ENCODE measurements around the gene SH3D21. TPM values are rescaled to one million over a fixed set of nuclear protein-coding genes. Genes with fewer than 3 reads are reported as not detected.

Gene SH3D21
- total and polyA plus RNA-seq, 10 of the 15 experiments (the other 5 are each of a cell fraction or from before 2014, with no cell fraction given), result 0.06 to 5.9 (median 2.4) TPM

DNA sequence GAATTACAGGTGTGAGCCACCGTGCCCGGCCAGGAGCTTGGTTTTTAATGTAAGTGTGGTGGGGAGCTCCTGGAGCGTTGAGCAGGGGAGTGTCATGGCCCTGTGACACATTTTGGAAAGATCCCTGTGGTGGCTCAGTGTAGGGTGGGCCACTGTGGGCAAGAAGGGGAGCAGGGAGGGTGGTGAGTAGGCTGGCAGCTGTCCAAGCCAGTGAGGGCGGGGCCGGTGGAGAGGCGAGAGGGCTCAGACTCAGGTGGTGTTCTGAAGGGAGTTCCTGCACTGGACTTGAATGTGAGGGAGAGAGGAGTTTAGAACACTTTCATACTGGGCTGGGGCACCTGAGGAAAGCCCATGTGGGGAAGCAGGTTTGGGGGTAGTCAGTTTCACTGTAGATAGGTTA is 20.3 kb downstream of the SH3D21 start:
- Histone ChIP-seq H3K4me2 (ENCODE audit: control insufficient read depth, insufficient read depth) (no peak overlapping the region), H3K9ac (ENCODE audit: control insufficient read depth, insufficient read depth, low read length) (no peak overlapping the region), H3K9me3 (replicated peaks; ENCODE audit: control insufficient read depth, insufficient read depth, low read length) (no peaks in the 10 kb centered on the region), H3K79me2 (ENCODE audit: control insufficient read depth, insufficient read depth, low read length) (no peaks in the 10 kb centered on the region), H3K27ac (ENCODE audit: control insufficient read depth, insufficient read depth) (no peak overlapping the region), H3K36me3 (ENCODE audit: control insufficient read depth in 2 of 2, insufficient read depth in 2 of 2, low read length in 1 of 2) (no peaks in the 10 kb centered on the region), H3K4me3 (no peak overlapping the region), H3K4me1 (ENCODE audit: control insufficient read depth, insufficient read depth, low read length) (peaks cover 14% of the 10 kb centered on the region), H3K27me3 (replicated peaks in 1 of 2; ENCODE audit: control insufficient read depth in 2 of 2, insufficient read depth in 2 of 2, low read length in 1 of 2) (no peaks in the 10 kb centered on the region), H4K20me1 (ENCODE audit: control insufficient read depth, insufficient read depth) (no peaks in the 10 kb centered on the region), H2AFZ (ENCODE audit: control insufficient read depth, low read depth, low read length) (no peak overlapping the region)
- no peak for DNase-seq (ENCODE audit: low read depth, low spot score)
- SMC1A ChIA-PET (ENCODE audit: uncharacterized antibody, unreplicated experiment), result interaction anchor here (0.6 kb wide), 1 partner anchor 93 kb away, joined by 3 read pairs; no protein-coding TSS in a partner anchor
- POLR2A ChIA-PET, result no interaction called here
- CTCF ChIA-PET, result no interaction called here
- BruUV-seq (replicated peaks), result no TSS peak
- RAD21 ChIA-PET (ENCODE audit: unreplicated experiment), result no interaction called here
- intact Hi-C loops (cut with micrococcal nuclease; ENCODE audit: unreplicated experiment), result no loop called here
- TF ChIP-seq NRF1 (conservative IDR thresholded peaks at IDR 0.05; ENCODE audit: low read depth, low read length), result no peak
- TF ChIP-seq LARP7 (IDR thresholded peaks at IDR 0.05), result no peak
- TF ChIP-seq, protein P1, sequence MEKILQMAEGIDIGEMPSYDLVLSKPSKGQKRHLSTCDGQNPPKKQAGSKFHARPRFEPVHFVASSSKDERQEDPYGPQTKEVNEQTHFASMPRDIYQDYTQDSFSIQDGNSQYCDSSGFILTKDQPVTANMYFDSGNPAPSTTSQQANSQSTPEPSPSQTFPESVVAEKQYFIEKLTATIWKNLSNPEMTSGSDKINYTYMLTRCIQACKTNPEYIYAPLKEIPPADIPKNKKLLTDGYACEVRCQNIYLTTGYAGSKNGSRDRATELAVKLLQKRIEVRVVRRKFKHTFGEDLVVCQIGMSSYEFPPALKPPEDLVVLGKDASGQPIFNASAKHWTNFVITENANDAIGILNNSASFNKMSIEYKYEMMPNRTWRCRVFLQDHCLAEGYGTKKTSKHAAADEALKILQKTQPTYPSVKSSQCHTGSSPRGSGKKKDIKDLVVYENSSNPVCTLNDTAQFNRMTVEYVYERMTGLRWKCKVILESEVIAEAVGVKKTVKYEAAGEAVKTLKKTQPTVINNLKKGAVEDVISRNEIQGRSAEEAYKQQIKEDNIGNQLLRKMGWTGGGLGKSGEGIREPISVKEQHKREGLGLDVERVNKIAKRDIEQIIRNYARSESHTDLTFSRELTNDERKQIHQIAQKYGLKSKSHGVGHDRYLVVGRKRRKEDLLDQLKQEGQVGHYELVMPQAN (conservative IDR thresholded peaks at IDR 0.05), result no peak
- no peak for TF ChIP-seq MTA3 (IDR thresholded peaks at IDR 0.05; ENCODE audit: borderline replicate concordance, low read length)
- no peak for TF ChIP-seq PAX8 (IDR thresholded peaks at IDR 0.05)
- no peak for TF ChIP-seq SREBF1 (IDR thresholded peaks at IDR 0.05; ENCODE audit: low read length)
- no peak for TF ChIP-seq WRNIP1 (IDR thresholded peaks at IDR 0.05; ENCODE audit: borderline replicate concordance, low read depth, low read length)
- TF ChIP-seq, protein P2, sequence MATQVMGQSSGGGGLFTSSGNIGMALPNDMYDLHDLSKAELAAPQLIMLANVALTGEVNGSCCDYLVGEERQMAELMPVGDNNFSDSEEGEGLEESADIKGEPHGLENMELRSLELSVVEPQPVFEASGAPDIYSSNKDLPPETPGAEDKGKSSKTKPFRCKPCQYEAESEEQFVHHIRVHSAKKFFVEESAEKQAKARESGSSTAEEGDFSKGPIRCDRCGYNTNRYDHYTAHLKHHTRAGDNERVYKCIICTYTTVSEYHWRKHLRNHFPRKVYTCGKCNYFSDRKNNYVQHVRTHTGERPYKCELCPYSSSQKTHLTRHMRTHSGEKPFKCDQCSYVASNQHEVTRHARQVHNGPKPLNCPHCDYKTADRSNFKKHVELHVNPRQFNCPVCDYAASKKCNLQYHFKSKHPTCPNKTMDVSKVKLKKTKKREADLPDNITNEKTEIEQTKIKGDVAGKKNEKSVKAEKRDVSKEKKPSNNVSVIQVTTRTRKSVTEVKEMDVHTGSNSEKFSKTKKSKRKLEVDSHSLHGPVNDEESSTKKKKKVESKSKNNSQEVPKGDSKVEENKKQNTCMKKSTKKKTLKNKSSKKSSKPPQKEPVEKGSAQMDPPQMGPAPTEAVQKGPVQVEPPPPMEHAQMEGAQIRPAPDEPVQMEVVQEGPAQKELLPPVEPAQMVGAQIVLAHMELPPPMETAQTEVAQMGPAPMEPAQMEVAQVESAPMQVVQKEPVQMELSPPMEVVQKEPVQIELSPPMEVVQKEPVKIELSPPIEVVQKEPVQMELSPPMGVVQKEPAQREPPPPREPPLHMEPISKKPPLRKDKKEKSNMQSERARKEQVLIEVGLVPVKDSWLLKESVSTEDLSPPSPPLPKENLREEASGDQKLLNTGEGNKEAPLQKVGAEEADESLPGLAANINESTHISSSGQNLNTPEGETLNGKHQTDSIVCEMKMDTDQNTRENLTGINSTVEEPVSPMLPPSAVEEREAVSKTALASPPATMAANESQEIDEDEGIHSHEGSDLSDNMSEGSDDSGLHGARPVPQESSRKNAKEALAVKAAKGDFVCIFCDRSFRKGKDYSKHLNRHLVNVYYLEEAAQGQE (IDR thresholded peaks at IDR 0.05; ENCODE audit: low read depth, low read length), result no peak
- no peak for TF ChIP-seq GABPA (IDR thresholded peaks at IDR 0.05; ENCODE audit: low read depth)
- no peak for TF ChIP-seq ESRRA (IDR thresholded peaks at IDR 0.05; ENCODE audit: low read length)
- no peak for TF ChIP-seq RAD21 (IDR thresholded peaks at IDR 0.05; ENCODE audit: insufficient read depth, low read depth, low read length)
- TF ChIP-seq ZNF207 (IDR thresholded peaks at IDR 0.05; ENCODE audit: borderline replicate concordance), result no peak
- no peak for TF ChIP-seq TARDBP (IDR thresholded peaks at IDR 0.05; ENCODE audit: borderline replicate concordance)
- TF ChIP-seq STAT3 (IDR thresholded peaks at IDR 0.05; ENCODE audit: low read depth, low read length), result no peak
- no peak for TF ChIP-seq GATAD2B (conservative IDR thresholded peaks at IDR 0.05; ENCODE audit: low read depth)
- no peak for TF ChIP-seq NFYA (IDR thresholded peaks at IDR 0.05; ENCODE audit: borderline replicate concordance, low read depth, low read length)
- TF ChIP-seq POLR2AphosphoS5 (IDR thresholded peaks at IDR 0.05; ENCODE audit: low read length), result no peak
- no peak for TF ChIP-seq ASH2L (IDR thresholded peaks at IDR 0.05; ENCODE audit: borderline replicate concordance, low read depth)
- no peak for TF ChIP-seq KLF5 (IDR thresholded peaks at IDR 0.05; ENCODE audit: partially characterized antibody)
- no peak for TF ChIP-seq ZBED1 (IDR thresholded peaks at IDR 0.05; ENCODE audit: borderline replicate concordance)
- in situ Hi-C loops (cut with MboI), result no loop called here
- no peak for FAIRE-seq
- WGBS (ENCODE audit: insufficient coverage, insufficient replicate concordance, low lambda C conversion rate, missing lambda C conversion rate), result 48% methylated on average over 6 of the region's 6 CpGs
- ATAC-seq, result no peak
